GM06990 (cell line): Measurements from ENCODE around the gene AMDHD1.

Experiments used
- DNase-seq: peaks from one replicate; pipeline ENCODE4 v3.0.0-alpha.2; 2011; ENCODE audit not compliant: insufficient read length; ENCODE audit errors: extremely low read depth
- H3K27me3 ChIP-seq: replicated peaks from 2 replicates; pipeline ENCODE4 v1.6.0; 2011; ENCODE audit warnings: low read length; ENCODE audit not compliant: control insufficient read depth, insufficient read depth
- H3K36me3 ChIP-seq: 2 replicates; pipeline ENCODE4 v1.5.1; 2011; ENCODE audit warnings: low read length; ENCODE audit not compliant: control insufficient read depth, insufficient read depth
- H3K4me3 ChIP-seq: replicated peaks from 2 replicates; pipeline ENCODE4 v1.5.1; 2011; ENCODE audit warnings: low read depth, mild to moderate bottlenecking, control low read depth, low read length
- TF ChIP-seq, protein P1 (sequence below): IDR thresholded peaks from 2 replicates; pipeline ENCODE4 v1.5.1; 2011; ENCODE audit warnings: low read length, control low read depth, mild to moderate bottlenecking, inconsistent platforms; ENCODE audit not compliant: insufficient read depth, poor library complexity, severe bottlenecking

The AMDHD1 gene

DNA sequence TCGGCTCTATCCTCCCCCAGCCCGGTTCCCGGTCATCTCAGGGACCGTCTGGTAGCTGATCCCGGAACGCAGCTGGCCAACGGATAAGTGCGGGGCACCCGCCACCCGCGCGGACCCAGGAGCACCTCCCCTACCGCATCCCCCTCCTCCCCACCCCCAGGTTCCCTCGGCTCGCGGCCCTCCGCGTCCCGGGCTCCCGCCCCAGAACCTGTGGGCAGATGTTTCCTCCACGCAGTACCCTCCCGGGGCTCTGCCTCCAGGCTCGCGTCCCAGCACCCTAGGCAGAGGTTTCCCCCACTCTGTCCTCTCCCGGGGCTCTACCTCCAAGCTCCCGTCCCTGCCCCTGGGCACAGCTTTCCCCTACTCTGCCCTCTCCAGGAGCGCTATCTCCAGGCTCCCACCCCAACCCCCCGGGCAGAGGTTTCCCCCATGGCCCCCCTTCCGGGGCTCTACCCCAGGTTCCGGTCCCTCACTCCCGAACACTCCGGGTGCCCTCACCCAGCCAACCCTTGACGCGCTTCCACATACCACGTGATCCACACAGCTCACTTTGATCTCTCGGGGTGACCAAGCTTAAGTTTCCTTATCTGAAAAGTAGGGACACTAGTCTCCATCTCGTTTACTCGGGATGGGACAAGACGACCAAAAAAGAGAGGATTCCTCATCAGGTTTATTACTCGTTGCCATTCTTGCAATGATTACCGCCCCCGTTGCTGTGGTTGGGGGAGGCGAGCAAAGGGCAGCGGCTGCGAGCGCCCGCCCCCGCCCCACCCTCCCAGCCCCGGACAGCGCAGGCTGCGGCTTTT is 404 bp upstream of the AMDHD1 start, which contains the start of gene CCDC38:
Gene CCDC38, minus strand, starts transcription at position 91 of the 806 bp plus-strand sequence. CDS start 6,105 bp downstream, outside the sequence.
- no peaks in the 10 kb centered on the region for H3K27me3 ChIP-seq
- H3K36me3 ChIP-seq, result no peaks in the 10 kb centered on the region
- peak; percentile 74 for DNase-seq
- TF ChIP-seq, protein P1, sequence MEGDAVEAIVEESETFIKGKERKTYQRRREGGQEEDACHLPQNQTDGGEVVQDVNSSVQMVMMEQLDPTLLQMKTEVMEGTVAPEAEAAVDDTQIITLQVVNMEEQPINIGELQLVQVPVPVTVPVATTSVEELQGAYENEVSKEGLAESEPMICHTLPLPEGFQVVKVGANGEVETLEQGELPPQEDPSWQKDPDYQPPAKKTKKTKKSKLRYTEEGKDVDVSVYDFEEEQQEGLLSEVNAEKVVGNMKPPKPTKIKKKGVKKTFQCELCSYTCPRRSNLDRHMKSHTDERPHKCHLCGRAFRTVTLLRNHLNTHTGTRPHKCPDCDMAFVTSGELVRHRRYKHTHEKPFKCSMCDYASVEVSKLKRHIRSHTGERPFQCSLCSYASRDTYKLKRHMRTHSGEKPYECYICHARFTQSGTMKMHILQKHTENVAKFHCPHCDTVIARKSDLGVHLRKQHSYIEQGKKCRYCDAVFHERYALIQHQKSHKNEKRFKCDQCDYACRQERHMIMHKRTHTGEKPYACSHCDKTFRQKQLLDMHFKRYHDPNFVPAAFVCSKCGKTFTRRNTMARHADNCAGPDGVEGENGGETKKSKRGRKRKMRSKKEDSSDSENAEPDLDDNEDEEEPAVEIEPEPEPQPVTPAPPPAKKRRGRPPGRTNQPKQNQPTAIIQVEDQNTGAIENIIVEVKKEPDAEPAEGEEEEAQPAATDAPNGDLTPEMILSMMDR, result no peak
- peak within 1 kb of the TSS; percentile 83 for H3K4me3 ChIP-seq

DNA sequence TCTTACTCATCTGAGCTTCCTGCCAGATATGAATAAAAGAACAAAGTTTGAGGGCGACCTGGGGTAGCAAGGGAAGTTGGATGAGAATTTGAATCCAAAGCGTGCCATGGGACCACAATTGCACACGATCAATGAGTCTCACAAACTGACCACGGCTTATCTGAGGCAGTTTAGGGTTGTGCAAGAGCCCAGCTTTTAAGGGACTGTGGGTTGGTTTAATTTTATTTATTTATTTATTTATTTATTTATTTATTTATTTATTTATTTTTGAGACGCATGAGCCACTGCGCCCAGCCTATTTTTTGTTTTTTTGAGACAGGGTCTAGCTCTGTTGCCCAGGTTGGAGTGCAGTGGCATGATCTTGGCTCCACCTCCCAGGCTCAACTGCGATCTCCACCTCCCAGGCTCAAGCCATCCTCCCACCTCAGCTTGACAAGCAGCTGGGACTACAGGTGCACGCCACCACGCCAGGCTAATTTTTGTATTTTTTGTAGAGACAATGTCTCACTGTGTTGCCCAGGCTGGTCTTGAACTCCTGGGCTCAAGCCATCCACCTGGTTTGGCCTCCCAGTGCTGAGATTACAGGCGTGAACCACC is 1.1 kb downstream of the AMDHD1 start:
- TF ChIP-seq, protein P1, result no peak
- no peak overlapping the region for H3K4me3 ChIP-seq
- no peaks in the 10 kb centered on the region for H3K36me3 ChIP-seq
- no peak for DNase-seq
- no peaks in the 10 kb centered on the region for H3K27me3 ChIP-seq

DNA sequence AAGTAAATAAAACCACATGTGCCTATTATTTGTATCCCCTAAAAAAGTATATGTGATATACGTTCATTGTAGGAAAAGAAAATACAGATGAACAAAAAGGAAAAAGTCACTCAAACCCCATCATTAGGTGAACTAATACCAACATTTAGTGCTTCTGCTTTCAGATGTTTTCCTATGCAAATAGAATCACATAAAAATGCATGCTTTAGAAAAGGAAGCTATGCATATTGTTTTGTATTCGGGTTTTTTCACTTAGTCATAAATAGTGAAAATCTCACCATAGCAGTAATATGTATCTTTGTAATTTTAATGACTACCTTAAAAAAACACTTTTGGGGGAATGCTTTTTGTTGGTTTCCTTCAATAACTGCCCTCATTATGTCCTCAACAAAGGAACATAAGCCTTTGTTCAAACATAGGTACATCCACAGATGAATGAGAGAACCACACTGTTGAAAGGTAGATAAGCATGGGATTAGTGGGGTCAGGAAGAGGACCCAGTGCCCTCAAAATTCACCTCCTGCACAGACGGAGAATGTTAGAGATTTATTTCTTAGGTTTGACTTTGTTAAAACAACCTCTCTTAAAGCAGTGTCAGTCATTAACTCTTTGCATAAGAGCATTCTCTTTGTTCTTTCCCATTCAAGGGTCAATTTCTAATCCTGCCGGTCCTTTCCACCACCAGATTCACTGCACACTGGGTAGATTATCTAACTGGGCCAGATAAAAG is 6.5 kb downstream of the AMDHD1 start:
- Histone ChIP-seq H3K4me3 (no peak overlapping the region), H3K36me3 (no peaks in the 10 kb centered on the region), H3K27me3 (no peaks in the 10 kb centered on the region)
- no peak for DNase-seq
- TF ChIP-seq, protein P1, result no peak

DNA sequence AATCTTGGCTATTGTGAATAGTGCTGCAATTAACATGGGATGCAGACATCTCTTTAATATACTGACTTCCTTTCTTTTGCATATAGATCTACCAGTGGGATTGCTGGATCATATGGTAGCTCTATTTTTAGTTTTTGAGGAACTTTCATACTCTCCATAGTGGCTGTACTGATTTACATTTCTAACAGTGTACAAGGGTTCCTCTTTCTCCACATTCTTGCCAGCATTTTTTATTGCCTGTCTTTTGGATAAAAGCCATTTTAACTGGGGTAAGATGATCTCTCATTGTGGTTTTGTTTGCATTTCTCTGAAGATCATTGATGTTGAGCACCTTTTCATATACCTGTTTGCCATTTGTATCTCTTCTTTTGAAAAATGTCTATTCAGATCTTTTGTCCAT is 8.4 kb downstream of the AMDHD1 start:
- Histone ChIP-seq H3K4me3 (no peak overlapping the region), H3K27me3 (no peaks in the 10 kb centered on the region), H3K36me3 (no peaks in the 10 kb centered on the region)
- TF ChIP-seq, protein P1, result no peak
- DNase-seq, result no peak

DNA sequence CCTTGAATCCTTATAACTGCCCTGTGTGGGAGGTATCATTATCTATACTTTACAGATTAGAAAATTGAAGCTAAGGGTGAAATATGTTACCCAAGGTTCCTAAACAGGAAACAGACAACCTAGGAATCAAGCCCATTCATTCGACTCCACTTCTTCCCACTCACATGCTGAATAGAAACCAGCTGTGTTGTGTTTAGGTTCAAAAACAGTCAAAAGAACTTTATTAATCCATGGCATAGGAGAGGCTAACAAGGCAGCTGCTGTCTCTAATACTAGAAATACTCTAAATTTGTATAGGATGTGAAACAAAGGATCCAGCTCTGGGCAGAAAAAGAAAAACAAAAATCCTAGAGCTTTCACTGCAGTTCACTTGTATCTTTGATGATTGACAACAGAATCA is 9.9 kb downstream of the AMDHD1 start:
- H3K4me3 ChIP-seq, result no peak overlapping the region
- TF ChIP-seq, protein P1, result no peak

More for the DNA sequence above, 9.9 kb downstream of the AMDHD1 start:
- DNase-seq, result no peak
- Histone ChIP-seq H3K27me3 (no peaks in the 10 kb centered on the region), H3K36me3 (no peaks in the 10 kb centered on the region)
